Stimulated activated CD4-positive, alpha-beta T cell treated with anti-CD3 and anti-CD28 coated beads, TNF-alpha, amount 100 ng/mL, for 48 hours (primary cell): ENCODE data around the gene DTX1.
"Not testable (repeated sequence)": the region's sequence is repeated elsewhere in the genome, so short reads cannot be mapped to it uniquely, and the experiment has no call there.

Experiments used
- DNase-seq, 3 donors: peaks; one replicate each; pipeline ENCODE4 v3.0.0-alpha.2; 2020; ENCODE audit warnings: low read depth in 3 of 3

Gene DTX1

DNA sequence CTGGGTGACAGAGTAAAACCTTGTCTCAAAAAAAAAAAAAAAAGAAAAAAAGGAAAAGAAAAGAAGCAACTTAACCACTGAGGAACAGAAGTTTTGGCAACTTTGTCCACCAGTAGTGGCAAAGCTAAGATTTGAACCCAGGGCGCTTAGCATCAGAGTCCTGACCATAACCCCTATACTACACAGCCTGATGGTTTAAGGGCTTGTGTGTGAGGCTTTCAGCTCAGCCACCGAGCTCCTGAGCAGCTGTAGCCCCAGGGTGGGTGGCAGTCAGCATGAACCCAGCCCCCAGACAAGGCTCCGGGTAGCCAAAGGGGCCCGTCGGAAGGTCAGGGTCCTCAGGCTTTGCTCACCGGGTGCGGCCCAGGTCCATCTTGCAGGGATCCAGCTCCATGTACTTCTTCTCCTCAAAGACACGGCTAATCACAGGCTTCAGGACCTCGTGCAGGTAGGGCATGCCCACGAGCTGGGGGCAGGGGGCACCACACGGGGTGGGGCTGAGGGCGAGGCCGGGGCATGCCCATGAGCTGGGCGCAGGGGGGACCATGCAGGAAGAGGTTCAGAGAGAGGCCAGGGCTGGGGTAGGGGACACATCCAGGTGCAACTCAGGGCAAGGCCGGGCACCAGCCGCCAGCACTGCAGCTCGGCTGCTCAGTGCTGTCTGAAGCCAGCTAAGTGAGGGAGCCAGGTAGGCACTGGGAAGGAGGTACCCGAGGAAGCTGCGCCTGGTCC is 58.1 kb downstream of the DTX1 start:
- DNase-seq, result no peak

DNA sequence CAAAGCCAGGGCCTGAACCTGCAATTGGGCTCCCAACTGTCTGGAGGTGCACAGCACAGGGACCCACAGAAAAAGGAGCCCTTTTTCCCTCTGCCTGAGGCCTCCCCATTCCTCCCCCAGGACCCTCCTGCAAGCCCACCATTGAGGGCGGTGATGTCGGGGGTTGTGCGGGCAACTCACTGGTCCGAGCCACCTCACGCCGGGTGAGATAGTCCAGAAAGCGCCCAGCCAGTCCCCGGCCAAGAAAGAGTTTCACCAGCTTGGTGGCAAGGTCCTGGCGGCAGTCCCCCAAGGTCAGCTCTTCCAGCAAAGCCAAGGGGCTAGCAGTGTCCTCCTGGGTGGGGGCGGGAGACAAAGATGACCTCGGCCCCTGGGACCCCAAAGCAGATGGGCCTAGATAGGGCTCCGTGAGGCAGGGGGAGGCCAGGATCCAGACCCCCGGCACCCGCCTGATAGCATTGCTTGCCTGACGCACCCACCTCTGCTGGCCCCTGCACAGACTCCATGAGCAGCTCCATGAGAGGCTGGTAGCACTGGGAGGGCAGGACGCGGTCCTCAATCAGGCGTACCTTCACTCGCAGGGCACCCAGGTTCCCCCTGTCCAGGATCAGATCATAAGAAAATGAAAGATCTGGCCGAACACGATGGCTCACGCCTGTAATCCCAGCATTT is 59.1 kb downstream of the DTX1 start:
- DNase-seq, result no peak

DNA sequence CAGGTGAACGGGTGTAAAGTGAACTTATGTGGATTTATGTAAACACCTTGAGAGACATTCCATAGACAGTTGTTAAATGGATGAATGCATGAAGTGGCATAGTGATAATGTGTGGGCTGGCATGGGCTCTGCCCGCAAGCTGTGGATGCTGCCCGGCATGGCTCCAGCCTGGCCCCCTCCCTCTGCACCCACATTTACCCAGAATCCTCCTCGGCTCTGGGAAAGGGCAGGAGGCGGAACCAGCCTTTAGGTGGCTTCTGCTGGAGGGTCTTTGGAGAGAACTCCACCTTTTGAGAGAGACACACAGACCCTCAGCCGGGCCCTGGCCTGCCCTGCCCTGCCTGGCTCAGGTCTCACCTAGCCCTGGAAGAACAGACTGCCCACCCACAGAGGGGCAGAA is 60.3 kb downstream of the DTX1 start:
- DNase-seq, result no peak

DNA sequence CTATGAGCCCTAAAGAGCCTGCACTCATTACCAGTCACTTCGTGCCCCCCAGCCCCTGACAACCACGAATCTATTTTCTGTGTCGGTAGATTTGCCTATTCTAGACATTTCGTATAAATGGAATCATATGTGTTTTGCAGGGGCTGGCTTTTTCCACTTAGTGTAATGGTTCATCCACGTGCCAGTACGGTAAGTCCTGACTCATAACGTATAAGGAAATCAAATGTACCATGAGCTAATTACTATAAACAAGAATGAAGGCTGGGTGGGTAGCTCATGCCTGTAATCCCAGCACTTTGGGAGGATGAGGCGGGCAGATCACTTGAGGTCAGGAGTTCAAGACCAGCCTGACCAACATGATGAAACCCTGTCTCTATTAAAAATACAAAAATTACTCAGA is 61.2 kb downstream of the DTX1 start:
- DNase-seq, result not testable (repeated sequence)

DNA sequence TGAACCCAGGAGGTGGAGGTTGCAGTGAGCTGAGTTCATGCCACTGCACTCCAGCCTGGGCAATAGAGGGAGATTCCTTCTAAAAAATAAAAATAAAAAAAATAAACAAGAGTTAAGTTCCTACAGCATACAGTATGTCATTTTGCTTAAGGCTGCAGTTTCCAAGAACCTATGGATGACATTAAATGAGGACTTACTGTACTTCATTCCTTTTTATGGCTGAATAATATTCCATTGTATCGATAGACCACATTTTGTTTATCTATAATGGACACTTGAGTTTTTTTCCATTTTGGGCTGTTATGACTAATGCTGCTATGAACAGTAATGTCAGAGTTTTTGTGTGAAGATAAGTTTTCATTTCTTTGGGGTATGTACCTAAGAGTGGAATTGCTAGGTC is 61.6 kb downstream of the DTX1 start:
- DNase-seq, result no peak

DNA sequence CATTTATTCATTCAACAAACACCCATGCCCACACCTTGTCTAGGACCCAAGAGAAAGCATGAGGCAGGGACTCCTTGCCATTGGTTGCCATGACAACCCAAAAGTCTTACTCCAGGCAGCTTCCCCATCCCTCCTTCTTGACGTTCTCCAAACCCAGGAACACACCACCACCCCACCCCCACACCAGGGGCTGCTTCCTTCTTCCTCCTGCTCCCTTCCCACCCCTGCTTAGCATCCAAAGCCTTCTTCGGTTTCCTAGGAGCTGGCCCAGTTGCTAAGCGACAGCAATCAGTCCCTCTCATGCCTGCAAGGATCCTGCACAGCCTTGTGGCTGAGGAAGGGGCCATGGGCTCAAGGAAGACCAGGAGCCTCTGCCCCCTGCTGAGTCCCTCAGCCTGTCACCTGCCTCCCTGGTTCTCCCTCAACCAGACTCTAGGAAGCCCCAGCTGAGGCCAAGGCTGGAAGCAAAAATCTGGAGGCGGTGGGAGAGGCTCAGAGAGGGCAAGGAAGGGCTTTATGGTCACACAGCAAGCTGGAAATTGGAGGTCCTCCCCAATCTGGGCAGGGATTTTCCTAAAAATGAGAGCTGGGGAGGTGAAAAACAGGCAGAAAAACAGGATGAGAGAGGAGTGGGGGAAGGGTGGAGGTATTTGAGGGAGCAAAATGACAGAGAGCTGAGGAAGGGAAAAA is 63.6 kb downstream of the DTX1 start:
- DNase-seq, result no peak

DNA sequence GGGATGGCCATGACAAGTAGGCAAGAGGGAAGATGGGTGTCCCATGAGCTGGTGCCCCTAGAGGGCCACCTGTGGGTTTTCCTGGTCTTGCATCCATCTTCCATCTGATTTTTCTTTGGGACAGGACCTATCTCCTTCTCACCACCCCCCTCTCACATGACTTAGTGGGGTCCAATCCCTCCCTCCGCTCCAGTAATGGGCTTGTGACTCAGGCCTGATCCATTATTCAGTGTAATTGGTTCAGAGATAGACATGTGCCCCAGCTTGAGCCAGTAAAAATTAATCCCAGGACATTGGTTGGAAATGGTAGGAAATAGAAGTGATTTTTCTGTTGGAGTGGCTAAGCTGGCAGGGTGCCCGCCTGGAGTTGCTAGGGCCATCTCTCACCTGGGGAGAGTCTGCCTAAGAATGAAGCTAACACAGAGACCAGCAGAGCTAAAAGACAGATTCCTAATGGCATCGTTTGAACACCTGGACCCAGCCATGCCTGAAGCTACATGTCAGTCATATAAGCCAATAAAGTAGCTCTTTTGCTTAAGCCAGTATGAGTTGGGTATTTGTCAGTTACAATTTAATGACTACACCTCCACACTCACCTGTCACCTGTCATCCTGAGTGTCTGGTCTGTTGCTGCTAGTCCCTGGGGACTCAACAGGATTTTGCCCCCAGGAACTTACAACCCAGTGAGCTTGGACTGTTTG is 64.3 kb downstream of the DTX1 start:
- DNase-seq, result no peak

DNA sequence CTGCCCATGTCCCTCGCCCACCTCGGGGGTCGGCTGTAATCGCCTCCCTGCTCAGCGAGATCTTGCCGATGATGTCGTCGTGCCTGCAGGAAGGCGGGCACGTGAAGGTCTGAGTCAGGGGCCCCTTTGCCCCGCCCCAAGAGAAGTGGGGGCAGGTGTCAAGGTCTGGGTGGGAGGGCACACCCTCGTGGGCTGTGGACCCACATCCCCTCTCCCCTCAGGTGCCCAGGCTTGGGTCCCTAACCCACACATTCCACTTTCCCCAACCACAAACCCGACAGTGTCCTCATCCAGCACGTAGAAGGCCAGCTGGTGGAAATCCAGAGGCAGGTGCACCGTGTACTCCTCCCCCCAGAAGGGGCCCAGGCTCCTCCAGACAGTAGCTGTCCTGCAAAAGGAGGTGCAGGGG is 71.3 kb downstream of the DTX1 start:
- DNase-seq, result no peak

DNA sequence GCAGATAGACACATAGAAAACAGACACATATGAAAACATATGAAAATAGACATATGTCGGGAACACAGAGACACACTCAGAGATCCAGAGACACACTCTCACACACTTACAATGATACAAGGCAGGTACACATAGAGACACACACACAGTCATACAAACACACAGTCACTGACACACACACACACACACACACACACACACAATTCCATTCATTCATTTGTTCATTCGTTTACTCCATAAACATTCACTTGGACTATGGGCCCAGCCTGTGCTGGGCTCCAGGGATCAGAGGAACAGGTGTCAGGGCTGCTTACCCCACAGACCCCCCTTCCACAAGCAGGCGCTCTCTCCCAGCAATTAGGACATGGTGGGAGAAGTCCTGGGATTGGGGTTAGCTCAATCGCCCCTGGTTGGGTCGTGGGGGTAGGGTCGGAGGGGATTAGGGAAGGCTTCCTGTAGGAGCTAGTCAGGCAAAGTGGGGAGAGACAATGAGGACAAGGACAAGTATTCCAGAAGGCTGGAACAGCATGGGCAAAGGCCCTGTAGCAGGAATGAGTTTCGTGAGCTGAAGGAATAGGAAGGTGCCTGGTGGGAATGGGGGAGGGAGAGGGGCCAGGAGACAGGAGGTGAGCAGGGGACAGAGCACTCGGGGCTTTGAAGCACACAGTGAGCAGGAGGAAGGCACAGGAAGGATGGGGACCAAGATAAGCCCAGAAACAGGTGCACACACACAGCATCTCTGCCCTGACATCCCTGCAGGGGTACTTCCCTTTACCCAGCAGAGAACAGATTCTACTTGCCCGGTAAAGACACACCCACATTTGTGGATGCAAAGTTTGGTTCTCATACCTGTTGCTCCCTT is 72.5 kb downstream of the DTX1 start:
- DNase-seq, result no peak

DNA sequence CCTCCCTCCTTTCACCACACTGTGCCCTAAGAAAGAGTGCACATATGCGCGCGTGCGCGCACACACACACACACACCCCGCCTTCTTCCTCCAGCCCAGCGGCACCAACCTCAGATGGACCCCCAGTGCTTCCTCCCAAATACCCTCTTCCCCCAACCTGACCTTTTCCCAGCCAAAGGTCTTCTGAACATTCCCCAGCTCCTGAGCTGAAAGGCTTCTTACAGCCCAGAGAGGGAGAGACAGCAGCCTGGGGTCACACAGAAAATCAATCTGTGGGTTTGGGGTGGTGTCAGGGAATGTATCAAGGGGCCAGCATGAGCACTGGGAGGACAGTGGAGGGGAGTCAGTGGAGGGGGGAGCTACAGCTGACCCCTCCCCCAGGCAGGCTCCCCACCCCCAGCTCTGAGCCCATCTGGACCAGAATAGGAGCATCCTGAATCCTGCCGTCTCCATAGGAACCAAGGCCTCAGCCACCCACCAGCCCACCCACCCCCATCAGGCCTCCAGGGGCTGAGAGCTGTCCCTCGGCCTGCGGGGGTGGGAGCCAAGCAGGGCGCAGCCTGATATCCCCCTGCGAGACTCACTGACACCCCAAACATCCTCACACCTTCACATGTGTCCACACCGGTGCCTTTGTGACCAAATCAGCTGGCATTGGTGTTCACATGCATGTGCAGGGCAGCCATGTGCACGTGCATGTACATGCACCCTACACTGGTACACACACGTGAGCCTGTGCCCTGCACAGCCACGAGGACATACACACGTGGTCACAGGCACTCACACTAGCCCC is 73.3 kb downstream of the DTX1 start:
- no peak for DNase-seq

DNA sequence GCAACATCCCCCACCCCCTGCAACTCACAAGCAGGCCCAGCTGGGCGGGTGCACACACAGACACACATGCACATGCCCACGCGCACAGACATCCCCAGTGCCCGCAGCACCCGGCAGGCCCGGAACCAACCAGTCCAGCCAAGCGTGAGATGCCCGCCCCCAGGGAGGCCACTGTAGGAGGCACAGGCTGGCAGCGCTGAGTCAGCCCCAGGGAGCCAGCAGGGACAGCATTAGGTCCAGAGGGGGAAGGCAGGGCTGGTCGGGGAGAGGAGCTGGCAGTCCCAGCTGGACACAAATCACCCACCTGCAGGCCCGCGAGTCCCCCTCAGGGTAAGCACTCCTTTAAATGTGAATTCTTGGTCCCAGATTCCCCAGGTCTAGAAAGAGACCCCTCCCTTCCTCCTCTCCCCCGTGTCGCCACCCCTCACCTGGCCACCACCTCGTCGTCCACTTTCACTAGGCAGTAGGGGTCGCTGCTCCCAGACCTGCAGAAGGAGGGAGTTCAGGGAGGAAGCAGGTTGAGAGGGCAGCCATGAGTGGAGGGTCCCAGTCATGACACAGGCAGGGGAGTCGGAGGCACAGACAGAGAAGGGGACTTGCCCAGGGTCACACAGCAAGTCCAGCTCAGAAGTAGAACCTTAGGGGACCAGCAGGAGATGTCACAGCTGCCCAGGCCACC is 74.1 kb downstream of the DTX1 start:
- DNase-seq, result no peak

DNA sequence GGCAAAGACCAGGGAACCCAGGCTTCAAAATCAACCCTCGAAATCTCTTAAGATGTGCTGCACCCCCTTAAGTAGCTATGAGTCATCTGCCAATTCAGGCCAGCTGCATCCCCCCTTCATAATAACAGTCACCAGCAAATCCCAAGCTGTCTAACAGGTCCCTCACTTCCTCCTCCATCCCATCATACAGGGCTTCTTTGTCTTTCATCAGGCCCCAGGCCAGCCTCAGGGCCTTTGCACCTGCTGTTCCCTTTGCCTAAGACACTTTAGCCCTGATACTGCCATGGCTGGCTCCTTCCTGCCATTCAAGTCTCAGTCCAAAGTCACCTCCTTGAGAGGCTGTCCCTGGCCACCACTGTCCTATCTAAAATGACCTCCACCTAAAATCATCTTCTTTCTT is 75.0 kb downstream of the DTX1 start:
- no peak for DNase-seq

DNA sequence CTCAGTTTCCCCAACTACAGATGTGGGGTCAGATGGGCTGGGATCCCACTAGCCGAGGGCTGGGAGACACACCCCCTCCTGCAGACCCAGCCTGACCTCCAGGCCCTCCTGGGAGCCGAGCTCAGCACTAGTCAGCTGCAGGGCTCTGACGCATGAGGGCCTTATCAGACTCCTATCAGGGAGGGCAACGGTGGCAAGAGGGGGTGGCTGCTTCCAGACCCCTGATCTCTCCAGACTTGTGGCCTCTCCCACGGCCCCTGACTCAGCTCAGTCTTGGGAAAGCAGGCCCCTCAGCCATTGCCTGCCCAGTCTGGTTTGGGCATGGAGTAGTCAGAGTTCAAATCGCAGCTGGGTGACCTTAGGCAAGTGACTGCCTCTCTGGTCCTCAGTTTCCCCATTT is 76.5 kb downstream of the DTX1 start:
- DNase-seq, result no peak

DNA sequence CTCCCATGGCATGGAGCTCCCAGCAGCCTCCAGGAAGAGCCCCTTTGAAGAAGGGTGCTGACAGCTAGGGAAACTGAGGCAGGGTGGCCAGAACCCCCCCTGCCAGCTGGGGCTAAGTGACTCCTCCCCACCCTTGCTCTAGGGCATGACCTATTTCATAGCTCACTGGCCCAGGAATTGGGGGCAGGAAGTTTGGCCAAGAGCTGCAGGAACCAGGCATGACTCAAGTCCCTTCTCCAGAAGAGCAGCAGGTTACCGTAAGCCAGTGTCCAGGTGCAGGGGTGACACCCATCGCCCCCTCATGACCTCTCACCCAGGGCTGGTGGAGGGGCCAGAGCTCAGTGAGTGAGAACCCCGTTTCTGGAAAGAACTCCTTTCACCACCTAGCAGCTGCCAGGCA is 77.1 kb downstream of the DTX1 start:
- no peak for DNase-seq

DNA sequence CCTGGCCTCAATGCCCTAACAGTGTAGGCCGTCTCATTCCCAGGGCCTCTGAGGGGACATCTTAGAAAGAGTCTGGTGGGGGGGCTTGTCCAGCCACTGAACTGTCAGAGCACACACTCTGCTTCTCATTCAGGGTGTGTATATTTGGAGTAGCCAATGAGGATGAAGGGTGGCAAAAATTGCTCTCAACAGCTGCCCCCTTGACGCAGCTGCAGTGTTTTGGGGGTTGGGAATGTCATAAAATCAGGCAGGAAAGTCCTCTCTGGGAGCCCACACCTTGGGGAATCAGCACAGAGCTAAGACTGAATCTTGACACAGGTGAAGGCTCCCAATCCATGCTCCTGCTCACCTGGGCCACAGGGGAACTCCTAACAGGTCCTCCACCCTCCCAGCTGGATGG is 77.5 kb downstream of the DTX1 start:
- DNase-seq, result no peak

DNA sequence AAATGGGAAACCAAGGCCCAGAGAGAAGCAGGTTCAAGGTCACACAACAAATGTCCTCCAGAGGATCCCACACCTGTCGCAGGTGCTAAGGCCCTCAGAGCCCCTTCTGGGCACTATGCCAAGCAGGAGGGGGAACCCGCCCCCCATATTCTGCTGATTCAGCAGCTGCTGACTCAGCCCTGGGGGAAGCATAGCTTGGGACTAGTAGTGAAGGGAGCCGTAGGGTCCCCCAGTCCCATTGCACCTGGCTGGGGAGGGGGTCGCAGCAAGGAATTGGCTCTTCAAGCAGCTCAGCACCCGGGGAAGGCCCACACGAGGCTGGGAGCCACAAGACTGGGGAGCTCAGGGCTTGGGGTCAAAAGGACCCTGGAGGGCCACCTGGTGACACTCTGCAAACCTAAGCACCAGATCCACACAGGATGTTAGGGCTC is 78.0 kb downstream of the DTX1 start:
- no peak for DNase-seq

DNA sequence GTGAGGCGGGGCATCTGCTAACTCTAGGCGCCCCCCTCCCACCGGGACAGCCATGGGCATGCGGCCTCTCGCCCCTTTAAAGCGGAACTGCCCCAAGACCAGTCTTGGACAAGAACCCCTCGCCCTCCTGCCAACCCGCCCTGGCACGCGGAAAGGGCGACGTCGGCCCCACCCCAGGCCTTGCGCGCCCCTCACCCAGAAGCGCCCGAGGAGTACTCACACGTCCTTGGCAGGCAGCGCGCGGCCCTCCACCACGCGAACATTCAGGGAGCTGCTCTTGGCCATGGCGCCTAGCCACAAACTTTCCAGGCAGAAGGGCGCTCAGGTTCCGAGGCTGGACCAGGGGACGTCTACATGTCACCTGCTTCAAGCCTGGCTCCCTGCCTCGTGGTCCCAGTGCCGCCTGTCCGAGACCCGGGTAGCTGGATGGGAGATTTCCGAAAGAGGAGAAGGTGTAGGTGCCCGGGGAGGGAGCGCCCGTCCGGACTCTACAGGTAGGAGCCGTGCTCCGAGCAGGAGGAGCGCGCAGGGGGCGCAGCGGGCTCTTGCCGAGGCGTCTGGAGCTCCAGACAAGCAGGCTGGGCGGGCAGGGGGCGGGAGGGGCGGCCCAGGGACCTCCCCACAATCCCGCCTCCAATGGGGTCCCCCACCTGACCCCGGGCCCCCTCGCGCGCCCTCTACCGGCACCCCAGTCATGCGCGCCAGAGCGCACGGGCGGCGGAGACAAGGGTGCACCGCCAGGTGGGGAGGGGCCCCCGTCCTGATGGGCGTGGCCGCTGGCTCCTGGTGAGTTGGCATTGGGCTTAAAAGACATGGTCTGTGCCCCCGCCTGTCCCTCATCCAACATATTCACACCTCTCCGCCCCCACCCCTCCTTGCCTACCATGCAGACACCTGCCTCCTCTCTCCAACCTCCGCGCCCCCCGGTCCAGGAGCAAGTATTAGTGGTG is 78.9 kb downstream of the DTX1 start, which contains the start of gene RASAL1:
Gene RASAL1, minus strand, starts transcription at position 584 of the 950 bp plus-strand sequence. Its CDS starts 299 bp downstream, at position 285.
- peak; percentile 67 to 93 (median 85) for DNase-seq

DNA sequence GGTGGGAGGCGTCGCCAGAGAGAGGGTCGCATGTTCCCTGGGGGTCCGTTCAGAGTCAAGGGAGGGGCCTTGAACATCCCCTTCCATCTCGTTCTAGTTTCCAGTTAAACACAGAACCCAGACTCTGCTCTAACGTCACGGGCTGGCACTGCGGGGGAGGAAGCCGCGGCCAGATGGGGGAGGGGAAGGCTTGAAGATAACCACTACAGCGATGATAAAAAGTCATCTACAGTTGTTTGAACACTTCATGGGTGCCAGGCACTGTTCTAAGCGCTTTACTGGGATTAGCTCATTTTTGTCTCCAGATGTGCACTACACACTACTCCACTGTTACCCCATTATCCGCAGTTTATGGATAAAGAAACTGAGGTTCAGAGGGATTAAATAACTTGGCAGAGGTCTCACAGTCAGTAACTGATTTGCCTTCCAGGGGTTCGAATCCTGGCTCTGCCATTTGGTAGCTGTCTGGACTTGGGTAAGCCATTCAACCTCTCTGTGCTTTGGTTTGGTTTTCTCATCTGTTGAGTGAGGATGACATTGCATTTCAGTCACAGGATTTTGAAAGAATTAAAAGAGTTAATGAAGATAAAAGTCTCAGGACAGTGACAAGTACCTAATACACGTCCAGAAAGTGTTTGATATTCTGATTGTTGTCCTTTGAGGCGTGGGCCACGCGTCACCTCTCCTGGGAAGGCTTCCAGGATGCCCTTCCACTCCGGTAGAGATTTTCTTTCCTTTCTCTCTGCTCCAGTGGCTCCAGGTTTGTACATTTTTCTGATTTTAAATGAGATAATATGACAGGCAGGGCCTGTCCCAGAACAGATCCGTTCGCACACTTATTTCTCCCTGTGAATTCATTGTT is 79.8 kb downstream of the DTX1 start:
- DNase-seq, result peak; percentile 36 to 76 (median 66)
